Upper lobe of left lung (tissue), 4 donors: Measurements from ENCODE around the gene RNF166.
A peak's percentile ranks its signal among the peaks of the same experiment; 100 is the strongest.

Source experiments
- EP300 ChIP-seq, 4 donors: sonication (generic); formaldehyde crosslinking; IDR thresholded peaks; one replicate each; pipeline ENCODE4 v1.5.1; 2017; ENCODE audit warnings: antibody characterized with exemption in 4 of 4, control low read depth in 2 of 4
- POLR2A ChIP-seq, 4 donors: fragments of 450-650 bp; IDR thresholded peaks; one replicate each; pipeline ENCODE4 v1.5.1; 2016 to 2017; ENCODE audit warnings: antibody characterized with exemption in 4 of 4, mild to moderate bottlenecking in 2 of 4
- POLR2AphosphoS5 ChIP-seq, 2 donors: sonication (generic); formaldehyde crosslinking; IDR thresholded peaks; one replicate each; pipeline ENCODE4 v1.5.1; 2017; ENCODE audit warnings: antibody characterized with exemption in 2 of 2
- TF ChIP-seq, protein P1 (sequence below), 6 experiments: fragments of 450-650 bp in 4 of 6; fragments of 200-600 bp in 2 of 6; sonication (generic) in 2 of 6; IDR thresholded peaks; one replicate each; pipeline ENCODE4 v1.5.1; 2016 to 2019; ENCODE audit warnings: antibody characterized with exemption in 6 of 6

GRCh38 chr16:88651276-88651988 lies 54.8 kb downstream of the RNF166 start:
- peak; percentile 76 to 86 for TF ChIP-seq POLR2AphosphoS5 (IDR thresholded peaks at IDR 0.05)
- TF ChIP-seq, protein P1, sequence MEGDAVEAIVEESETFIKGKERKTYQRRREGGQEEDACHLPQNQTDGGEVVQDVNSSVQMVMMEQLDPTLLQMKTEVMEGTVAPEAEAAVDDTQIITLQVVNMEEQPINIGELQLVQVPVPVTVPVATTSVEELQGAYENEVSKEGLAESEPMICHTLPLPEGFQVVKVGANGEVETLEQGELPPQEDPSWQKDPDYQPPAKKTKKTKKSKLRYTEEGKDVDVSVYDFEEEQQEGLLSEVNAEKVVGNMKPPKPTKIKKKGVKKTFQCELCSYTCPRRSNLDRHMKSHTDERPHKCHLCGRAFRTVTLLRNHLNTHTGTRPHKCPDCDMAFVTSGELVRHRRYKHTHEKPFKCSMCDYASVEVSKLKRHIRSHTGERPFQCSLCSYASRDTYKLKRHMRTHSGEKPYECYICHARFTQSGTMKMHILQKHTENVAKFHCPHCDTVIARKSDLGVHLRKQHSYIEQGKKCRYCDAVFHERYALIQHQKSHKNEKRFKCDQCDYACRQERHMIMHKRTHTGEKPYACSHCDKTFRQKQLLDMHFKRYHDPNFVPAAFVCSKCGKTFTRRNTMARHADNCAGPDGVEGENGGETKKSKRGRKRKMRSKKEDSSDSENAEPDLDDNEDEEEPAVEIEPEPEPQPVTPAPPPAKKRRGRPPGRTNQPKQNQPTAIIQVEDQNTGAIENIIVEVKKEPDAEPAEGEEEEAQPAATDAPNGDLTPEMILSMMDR (IDR thresholded peaks at IDR 0.05): no peak
- TF ChIP-seq POLR2A (IDR thresholded peaks at IDR 0.05): peak in 1 of 4 donors; percentile 44
- TF ChIP-seq EP300 (IDR thresholded peaks at IDR 0.05): peak in 2 of 4 donors; percentile 13 to 87
